GM12865 (cell line): ENCODE measurements around the gene NXPE3.

Experiments used
- DNase-seq: peaks from one replicate; pipeline ENCODE4 v3.0.0; 2010; ENCODE audit warnings: low read depth
- H3K4me3 ChIP-seq: 2 replicates; pipeline ENCODE4 v1.5.1; 2011; ENCODE audit warnings: mild to moderate bottlenecking, low read depth, low read length, control low read depth
- CTCF ChIP-seq: IDR thresholded peaks from 2 replicates; pipeline ENCODE4 v1.5.1; 2011; ENCODE audit warnings: low read length, control low read depth, low read depth, inconsistent platforms; ENCODE audit not compliant: insufficient read depth; ENCODE audit errors: missing control alignments

NXPE3 gene

GRCh38 chr3:101784855-101785613 lies 6.0 kb downstream of the NXPE3 start:
- no peak overlapping the region for H3K4me3 ChIP-seq
- no peak for DNase-seq
- TF ChIP-seq CTCF = no peak

DNA sequence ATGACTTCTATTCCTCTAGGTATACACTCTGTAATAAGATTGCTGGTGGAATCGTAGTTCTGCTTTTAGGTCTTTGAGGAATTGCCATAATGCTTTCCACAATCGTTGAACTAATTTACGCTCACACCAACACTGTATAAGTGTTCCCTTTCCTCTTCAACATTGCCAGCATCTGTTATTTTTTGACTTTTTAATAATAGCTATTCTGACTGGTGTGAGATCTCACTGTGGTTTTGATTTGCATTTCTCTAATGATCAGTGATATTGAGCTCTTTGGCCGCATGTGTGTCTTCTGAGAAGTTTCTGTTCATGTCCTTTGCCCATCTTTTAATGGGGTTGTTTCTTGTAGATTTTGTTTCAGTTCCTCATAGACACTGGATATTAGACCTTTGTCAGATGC lies 12.8 kb downstream of the NXPE3 start:
- no peak overlapping the region for H3K4me3 ChIP-seq
- TF ChIP-seq CTCF = no peak
- DNase-seq = peak; percentile 89

- no peak for DNase-seq
- TF ChIP-seq CTCF = no peak
Measured at GRCh38 chr3:101796077-101796680, 17.2 kb downstream of the NXPE3 start.

GRCh38 chr3:101801174-101801573 lies 22.2 kb downstream of the NXPE3 start:
- no peak overlapping the region for H3K4me3 ChIP-seq
- no peak for TF ChIP-seq CTCF
- DNase-seq = no peak

More at GRCh38 chr3:101796077-101796680, 17.2 kb downstream of the NXPE3 start:
- no peak overlapping the region for H3K4me3 ChIP-seq

- no peak overlapping the region for H3K4me3 ChIP-seq
- no peak for DNase-seq
- TF ChIP-seq CTCF = no peak
Measured at GRCh38 chr3:101802179-101802578, 23.2 kb downstream of the NXPE3 start.

GRCh38 chr3:101803173-101803782 lies 24.3 kb downstream of the NXPE3 start:
- peak; percentile 78 for TF ChIP-seq CTCF
- H3K4me3 ChIP-seq = no peak overlapping the region
- DNase-seq = peak; percentile 85
